ENCODE measurements around the gene ANKH.
A peak's percentile ranks its signal among the peaks of the same experiment; 100 is the strongest.

The ANKH gene

GRCh38 chr5:14710313-14710994 lies 161.1 kb downstream of the ANKH start:
- no peak for DNase-seq

GRCh38 chr5:14708551-14708950 lies 163.0 kb downstream of the ANKH start:
- DNase-seq = no peak

GRCh38 chr5:14707811-14708390 lies 163.7 kb downstream of the ANKH start:
- DNase-seq = no peak

- DNase-seq = no peak
Measured at GRCh38 chr5:14706615-14707021, 165.0 kb downstream of the ANKH start.

GRCh38 chr5:14705556-14705955 lies 166.0 kb downstream of the ANKH start:
- no peak for DNase-seq

DNA sequence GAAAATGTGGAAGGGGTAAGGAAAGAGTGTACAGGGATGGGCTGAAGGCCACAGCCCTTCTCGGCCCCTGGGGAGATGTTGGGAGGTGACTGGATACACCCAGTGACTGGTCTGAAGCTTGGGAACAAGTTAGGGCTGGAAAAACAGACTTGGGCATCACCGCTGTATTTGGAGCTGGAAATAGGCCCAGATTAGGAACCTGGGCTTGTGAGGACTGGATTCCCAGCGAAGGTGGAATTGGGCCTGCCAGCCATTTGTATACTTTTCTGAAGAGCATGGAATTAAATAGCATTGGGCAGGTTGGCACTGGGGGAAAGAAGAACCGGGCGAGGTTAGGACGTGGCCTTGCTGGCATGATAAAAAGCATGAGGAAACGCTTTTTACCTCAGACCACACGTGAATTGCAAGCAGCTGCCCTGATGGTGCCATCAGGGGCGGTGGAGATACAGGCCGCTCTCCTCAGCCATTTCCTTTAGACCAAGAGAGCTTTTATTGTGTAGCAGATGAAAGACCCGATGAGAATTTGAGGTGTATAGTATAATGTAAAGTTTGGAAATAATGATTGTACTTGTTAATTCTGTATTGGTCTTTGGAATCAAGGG lies 169.2 kb downstream of the ANKH start:
- DNase-seq = no peak

- DNase-seq = no peak
Measured at GRCh38 chr5:14701556-14701955, 170.0 kb downstream of the ANKH start.

DNA sequence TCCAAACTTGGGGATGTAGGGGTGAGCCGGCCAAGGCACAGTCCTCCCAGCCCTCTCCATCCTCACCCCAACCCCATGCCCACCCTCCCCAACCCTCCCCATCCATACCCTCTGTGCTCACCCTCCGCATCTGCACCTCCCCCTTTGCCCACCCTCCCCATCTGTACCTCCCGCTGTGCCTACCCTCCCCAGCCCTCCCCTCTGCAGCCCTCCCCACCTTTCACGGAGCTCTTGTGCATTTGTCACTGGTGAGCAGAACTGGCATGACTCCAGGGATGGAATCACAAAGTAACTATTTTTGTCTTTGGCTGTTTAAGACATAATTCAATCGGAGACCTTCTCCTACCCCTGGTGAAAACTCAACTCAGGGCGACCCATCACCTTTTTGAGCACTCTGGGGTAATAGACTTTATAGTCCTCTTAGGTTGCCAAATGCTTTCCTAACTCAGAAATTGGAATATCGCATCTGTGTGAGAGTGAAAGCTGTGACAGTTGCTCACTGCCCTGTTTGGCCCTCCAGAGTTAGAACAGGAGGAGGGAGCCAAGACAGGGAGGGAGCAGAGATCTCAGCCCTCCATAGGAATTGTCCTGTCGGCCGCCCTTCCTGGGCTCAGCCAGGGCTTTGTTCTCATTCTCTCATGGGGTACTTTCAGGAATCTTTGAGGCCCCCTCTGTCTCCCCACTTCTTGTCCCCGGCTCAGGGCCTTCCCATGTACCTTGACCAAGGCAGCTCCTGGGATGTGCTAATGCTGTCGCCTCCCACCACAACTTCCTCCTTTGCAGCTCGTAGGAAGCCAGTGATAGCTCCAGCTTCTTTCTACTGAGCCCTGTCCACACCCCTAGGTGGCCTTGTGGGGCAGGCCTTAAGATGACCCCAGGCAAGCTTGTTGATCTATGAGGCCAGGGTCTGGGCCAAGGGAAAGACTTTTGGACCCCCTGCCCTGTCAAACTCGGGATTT lies 170.8 kb downstream of the ANKH start:
- peak; percentile 65 to 73 for DNase-seq

GRCh38 chr5:14699807-14700400 lies 171.7 kb downstream of the ANKH start:
- no peak for DNase-seq

GRCh38 chr5:14699159-14699558 lies 172.4 kb downstream of the ANKH start:
- DNase-seq = no peak

GRCh38 chr5:14698495-14698894 lies 173.1 kb downstream of the ANKH start:
- no peak for DNase-seq

GRCh38 chr5:14696851-14697250 lies 174.7 kb downstream of the ANKH start:
- no peak for DNase-seq

DNA sequence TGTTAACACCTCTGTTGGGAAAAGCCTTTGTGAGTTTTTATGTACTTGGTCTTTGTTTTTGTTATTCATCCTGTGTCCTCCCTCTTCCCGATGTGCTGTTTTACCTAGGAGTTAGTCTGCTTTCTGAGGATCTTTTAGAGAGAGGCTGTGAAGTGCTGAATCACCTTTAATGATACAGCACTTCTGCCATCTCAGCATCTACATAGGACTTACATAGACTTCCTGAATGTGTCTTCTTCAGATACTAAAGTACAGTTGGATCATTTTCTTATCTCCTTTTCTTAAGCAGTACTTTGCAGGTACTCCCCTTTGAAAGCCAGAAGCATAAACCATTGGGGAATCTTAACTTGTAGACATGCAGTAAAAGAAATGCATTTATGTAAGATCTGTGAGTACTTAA lies 175.5 kb downstream of the ANKH start:
- DNase-seq = no peak

GRCh38 chr5:14695152-14695551 lies 176.4 kb downstream of the ANKH start:
- DNase-seq = no peak

- no peak for DNase-seq
Measured at GRCh38 chr5:14693070-14693469, 178.5 kb downstream of the ANKH start.

- no peak for DNase-seq
Measured at GRCh38 chr5:14687023-14687665, 184.4 kb downstream of the ANKH start.

DNA sequence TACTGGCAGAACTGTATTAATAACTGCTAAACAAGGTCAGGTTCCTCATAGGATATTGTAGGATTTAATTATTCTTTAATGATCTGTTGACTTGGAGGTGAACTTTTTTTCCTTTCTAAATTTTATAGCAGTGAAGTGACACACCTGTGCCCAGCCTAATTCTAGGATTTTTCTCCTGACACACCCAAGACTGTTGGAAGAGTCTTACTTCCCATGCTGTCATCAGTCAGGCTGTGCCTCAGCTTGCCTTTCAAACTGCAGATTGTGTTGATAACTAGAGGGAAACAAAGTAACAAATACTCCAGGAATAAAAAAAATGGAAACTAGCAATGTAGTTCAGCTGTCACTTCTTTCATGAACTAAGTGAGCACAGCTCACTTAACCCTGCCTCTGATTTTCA lies 185.1 kb downstream of the ANKH start:
- no peak for DNase-seq

GRCh38 chr5:14685757-14686156 lies 185.8 kb downstream of the ANKH start:
- peak; percentile 44 to 45 for DNase-seq

DNA sequence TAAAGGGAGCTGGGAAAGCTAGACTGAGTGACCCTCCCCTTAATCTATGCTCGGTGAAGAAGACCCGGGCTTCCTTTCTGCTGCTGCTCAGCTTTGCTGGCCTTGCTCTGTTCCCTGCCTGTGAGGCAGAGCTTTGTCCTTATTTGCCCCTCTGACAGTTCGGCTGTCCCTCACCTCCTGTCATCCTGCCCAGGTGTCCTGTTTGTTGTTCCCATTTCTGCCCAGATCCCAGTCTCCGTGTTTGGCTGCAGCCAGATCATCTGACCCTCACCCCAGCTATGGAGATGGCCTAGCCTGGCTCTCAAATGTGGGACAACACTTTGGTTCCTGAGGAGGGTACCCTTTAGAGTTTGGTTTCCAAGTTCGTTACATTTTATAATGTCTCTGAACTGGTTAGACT lies 186.8 kb downstream of the ANKH start:
- no peak for DNase-seq

GRCh38 chr5:14683906-14684455 lies 187.6 kb downstream of the ANKH start:
- no peak for DNase-seq

- DNase-seq = no peak
Measured at GRCh38 chr5:14681236-14681752, 190.3 kb downstream of the ANKH start.

- DNase-seq = no peak
Measured at GRCh38 chr5:14679595-14679994, 192.0 kb downstream of the ANKH start.
